Activated CD4-positive, alpha-beta T cell treated with anti-CD3 and anti-CD28 coated beads for 36 hours (primary cell): Measurements from ENCODE around the gene BARX2. TPM values are rescaled to one million over a fixed set of nuclear protein-coding genes. Genes with fewer than 3 reads are reported as not detected.

Source experiments
- ATAC-seq: fragments of 200-7000 bp; cut with Tn5 transposase; one replicate; pipeline ENCODE4 v1.10.0; 2021; ENCODE audit warnings: mild to moderate bottlenecking, moderate library complexity
- CTCF ChIA-PET: fragments of 350-600 bp; sonication (Branson Sonifier 250); formaldehyde crosslinking; loops from one replicate; lab custom pipeline; 2021; ENCODE audit warnings: antibody characterized with exemption; lab: Charles Lee
- POLR2A ChIA-PET: fragments of 350-600 bp; sonication (Branson Sonifier 250); formaldehyde crosslinking; loops from one replicate; lab custom pipeline; 2021; ENCODE audit warnings: antibody characterized with exemption, inconsistent platforms; lab: Charles Lee
- DNase-seq: peaks from one replicate; pipeline ENCODE4 v3.0.0-alpha.2; 2020
- H3K27ac Mint-ChIP-seq: one replicate; pipeline ENCODE4 v1.8.0; 2021; ENCODE audit warnings: mixed read lengths
- H3K27me3 Mint-ChIP-seq: one replicate; pipeline ENCODE4 v1.8.0; 2021; ENCODE audit warnings: mixed read lengths
- H3K36me3 Mint-ChIP-seq: one replicate; pipeline ENCODE4 v1.8.0; 2021; ENCODE audit warnings: low read depth, mixed read lengths
- H3K4me1 Mint-ChIP-seq: one replicate; pipeline ENCODE4 v1.8.0; 2021; ENCODE audit warnings: mixed read lengths
- H3K4me3 Mint-ChIP-seq: one replicate; pipeline ENCODE4 v1.8.0; 2021; ENCODE audit warnings: mild to moderate bottlenecking, moderate library complexity, mixed read lengths
- H3K9me3 Mint-ChIP-seq: one replicate; pipeline ENCODE4 v1.8.0; 2021; ENCODE audit warnings: low read depth, mixed read lengths
- intact Hi-C, 2 experiments: fragments of 100-400 bp; cut with DNase I in 1 of 2; cut with micrococcal nuclease in 1 of 2; formaldehyde crosslinking; loops; one replicate each; pipeline versions ENCODE4 v1.14.2 to v1.15.1; 2022 to 2024; cut with DNase I, micrococcal nuclease
- total RNA-seq, 2 experiments: library from RNA; stranded (reverse); gene quantifications; one replicate each; pipeline ENCODE4 v1.2.3, GENCODE V29; 2021

Gene BARX2
- total RNA-seq, 2 experiments from 2014 or later, result 0.89 to 1.3 TPM

- ATAC-seq (no peak), DNase-seq (no peak)
- intact Hi-C loops, result no loop called here
- Mint-ChIP-seq H3K27me3 (peaks cover 23% of the 10 kb centered on the region), H3K4me3 (no peak overlapping the region), H3K4me1 (no peaks in the 10 kb centered on the region), H3K27ac (no peak overlapping the region), H3K9me3 (no peaks in the 10 kb centered on the region), H3K36me3 (no peaks in the 10 kb centered on the region)
- POLR2A ChIA-PET, result interaction anchor here (0.6 kb wide), 1 partner anchor 33 kb away, joined by 7 read pairs; no protein-coding TSS in a partner anchor
- CTCF ChIA-PET, result interaction anchor here (0.5 to 0.8 kb wide), 2 partner anchors 16 to 86 kb away, joined by 3 read pairs; no protein-coding TSS in a partner anchor
These were observed 26.8 kb downstream of the BARX2 start for GRCh38 chr11:129402206-129403171.

GRCh38 chr11:129404731-129405130 is 29.1 kb downstream of the BARX2 start:
- POLR2A ChIA-PET, result no interaction called here
- H3K27ac Mint-ChIP-seq, result no peak overlapping the region
- ATAC-seq (no peak), DNase-seq (no peak)
- H3K4me3 Mint-ChIP-seq, result no peak overlapping the region
- CTCF ChIA-PET, result no interaction called here
- peaks cover 19% of the 10 kb centered on the region for H3K27me3 Mint-ChIP-seq
- intact Hi-C loops, result no loop called here
- no peaks in the 10 kb centered on the region for H3K9me3 Mint-ChIP-seq
- H3K36me3 Mint-ChIP-seq, result no peaks in the 10 kb centered on the region
- H3K4me1 Mint-ChIP-seq, result peaks cover 7% of the 10 kb centered on the region

- POLR2A ChIA-PET, result no interaction called here
- intact Hi-C loops, result no loop called here
These were observed 33.3 kb downstream of the BARX2 start for GRCh38 chr11:129408865-129409444.

GRCh38 chr11:129410395-129410960 is 34.8 kb downstream of the BARX2 start:
- CTCF ChIA-PET, result interaction anchor here (1.0 kb wide), 2 partner anchors 13 to 17 kb away, joined by 3 read pairs; no protein-coding TSS in a partner anchor
- Mint-ChIP-seq H3K27ac (no peak overlapping the region), H3K4me3 (no peak overlapping the region), H3K27me3 (peaks cover 16% of the 10 kb centered on the region), H3K9me3 (no peaks in the 10 kb centered on the region), H3K36me3 (no peaks in the 10 kb centered on the region), H3K4me1 (peaks cover 7% of the 10 kb centered on the region)
- intact Hi-C loops, result no loop called here
- peak; percentile 20 for DNase-seq
- ATAC-seq, result peak; percentile 33
- POLR2A ChIA-PET, result no interaction called here

More at GRCh38 chr11:129408865-129409444, 33.3 kb downstream of the BARX2 start:
- no peak overlapping the region for H3K4me3 Mint-ChIP-seq
- peak; percentile 47 for DNase-seq
- peaks cover 16% of the 10 kb centered on the region for H3K27me3 Mint-ChIP-seq
- H3K27ac Mint-ChIP-seq, result no peak overlapping the region
- CTCF ChIA-PET, result interaction anchor here (0.7 to 1.1 kb wide), 4 partner anchors 287 to 525 kb away, joined by 3 read pairs; no protein-coding TSS in a partner anchor
- no peaks in the 10 kb centered on the region for H3K9me3 Mint-ChIP-seq
- H3K36me3 Mint-ChIP-seq, result no peaks in the 10 kb centered on the region
- no peak for ATAC-seq
- peaks cover 7% of the 10 kb centered on the region for H3K4me1 Mint-ChIP-seq

GRCh38 chr11:129412494-129412893 is 36.8 kb downstream of the BARX2 start:
- H3K27me3 Mint-ChIP-seq, result peaks cover 5% of the 10 kb centered on the region
- intact Hi-C loops, result no loop called here
- POLR2A ChIA-PET, result no interaction called here
- H3K27ac Mint-ChIP-seq, result no peak overlapping the region
- no peak for DNase-seq
- H3K4me1 Mint-ChIP-seq, result peaks cover 7% of the 10 kb centered on the region
- H3K4me3 Mint-ChIP-seq, result no peak overlapping the region
- ATAC-seq, result no peak
- H3K9me3 Mint-ChIP-seq, result no peaks in the 10 kb centered on the region
- H3K36me3 Mint-ChIP-seq, result no peaks in the 10 kb centered on the region
- CTCF ChIA-PET, result interaction anchor here (0.7 to 1.0 kb wide), 2 partner anchors 22 to 205 kb away, joined by 3 read pairs; no protein-coding TSS in a partner anchor

GRCh38 chr11:129414144-129414872 is 38.7 kb downstream of the BARX2 start:
- intact Hi-C loops, result no loop called here
- Mint-ChIP-seq H3K4me1 (peaks cover 8% of the 10 kb centered on the region), H3K27me3 (peaks cover 2% of the 10 kb centered on the region), H3K36me3 (no peaks in the 10 kb centered on the region), H3K4me3 (no peak overlapping the region), H3K9me3 (no peaks in the 10 kb centered on the region), H3K27ac (no peak overlapping the region)
- DNase-seq, result no peak
- CTCF ChIA-PET, result interaction anchor here (1.0 kb wide), 1 partner anchor 10 kb away, joined by 3 read pairs; no protein-coding TSS in a partner anchor
- ATAC-seq, result no peak
- POLR2A ChIA-PET, result no interaction called here

GRCh38 chr11:129416080-129416820 is 40.6 kb downstream of the BARX2 start:
- H3K9me3 Mint-ChIP-seq, result no peaks in the 10 kb centered on the region
- no peaks in the 10 kb centered on the region for H3K36me3 Mint-ChIP-seq
- no peak overlapping the region for H3K4me3 Mint-ChIP-seq
- ChIA-PET CTCF (no interaction called here), POLR2A (no interaction called here)
- H3K27me3 Mint-ChIP-seq, result no peaks in the 10 kb centered on the region
- ATAC-seq (no peak), DNase-seq (no peak)
- intact Hi-C loops, result no loop called here
- no peak overlapping the region for H3K27ac Mint-ChIP-seq
- peaks cover 6% of the 10 kb centered on the region for H3K4me1 Mint-ChIP-seq

- no peak overlapping the region for H3K4me3 Mint-ChIP-seq
- H3K27me3 Mint-ChIP-seq, result no peaks in the 10 kb centered on the region
- no peak for ATAC-seq
- ChIA-PET CTCF (interaction anchor here (0.6 to 1.3 kb wide), 3 partner anchors 31 to 397 kb away, joined by 3 read pairs; no protein-coding TSS in a partner anchor), POLR2A (no interaction called here)
- no peaks in the 10 kb centered on the region for H3K9me3 Mint-ChIP-seq
- no peak overlapping the region for H3K27ac Mint-ChIP-seq
- intact Hi-C loops, result no loop called here
- DNase-seq, result no peak
- H3K4me1 Mint-ChIP-seq, result peaks cover 6% of the 10 kb centered on the region
- H3K36me3 Mint-ChIP-seq, result no peaks in the 10 kb centered on the region
These were observed 41.8 kb downstream of the BARX2 start for GRCh38 chr11:129417458-129417857.

- CTCF ChIA-PET, result interaction anchor here (0.6 to 1.3 kb wide), 3 partner anchors 30 to 396 kb away, joined by 3 read pairs; no protein-coding TSS in a partner anchor
- Mint-ChIP-seq H3K27ac (no peak overlapping the region), H3K4me3 (no peak overlapping the region), H3K4me1 (peaks cover 6% of the 10 kb centered on the region), H3K36me3 (no peaks in the 10 kb centered on the region), H3K9me3 (no peaks in the 10 kb centered on the region), H3K27me3 (no peaks in the 10 kb centered on the region)
- intact Hi-C loops, result no loop called here
- peak; percentile 10 for DNase-seq
- POLR2A ChIA-PET, result interaction anchor here (0.6 kb wide), 1 partner anchor 142 kb away, joined by 3 read pairs; no protein-coding TSS in a partner anchor
- ATAC-seq, result peak; percentile 64
These were observed 42.4 kb downstream of the BARX2 start for GRCh38 chr11:129418039-129418438.

GRCh38 chr11:129419386-129419785 is 43.7 kb downstream of the BARX2 start:
- CTCF ChIA-PET, result no interaction called here
- Mint-ChIP-seq H3K9me3 (no peaks in the 10 kb centered on the region), H3K4me3 (no peak overlapping the region), H3K4me1 (peaks cover 6% of the 10 kb centered on the region), H3K27me3 (peaks cover 4% of the 10 kb centered on the region), H3K36me3 (no peaks in the 10 kb centered on the region), H3K27ac (no peak overlapping the region)
- ATAC-seq (no peak), DNase-seq (no peak)
- intact Hi-C loops, result no loop called here
- POLR2A ChIA-PET, result no interaction called here
